ENCODE measurements around the gene MGRN1.

DNA sequence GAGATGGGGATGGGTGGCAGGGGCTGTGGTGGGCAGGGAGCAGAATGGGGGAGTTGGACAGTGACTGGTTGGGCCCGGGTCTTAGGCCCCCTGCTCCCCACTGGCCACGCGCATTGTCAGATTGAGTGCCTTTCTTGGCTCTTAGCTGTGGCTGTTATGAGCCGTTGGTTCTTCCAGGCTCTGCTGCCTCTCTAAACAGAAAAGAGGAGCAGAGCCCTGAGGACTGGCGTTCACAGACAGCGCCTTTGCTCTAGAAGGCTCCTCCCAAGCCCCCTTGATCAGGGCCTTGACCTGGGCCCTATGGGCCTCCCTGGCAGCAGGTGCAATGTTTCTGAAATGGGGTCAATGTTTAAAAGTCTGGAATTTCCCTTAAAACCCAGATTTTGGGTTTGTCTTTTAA lies 54.0 kb downstream of the MGRN1 start:
- TF ChIP-seq POLR2A (IDR thresholded peaks at IDR 0.05; ENCODE audit: insufficient read depth in 1 of 2, low read depth in 2 of 2, low read length in 2 of 2), result no peak
- no peak for TF ChIP-seq GRHL1 (CRISPR knock-in tag; conservative IDR thresholded peaks at IDR 0.05)
- TF ChIP-seq, protein P1, sequence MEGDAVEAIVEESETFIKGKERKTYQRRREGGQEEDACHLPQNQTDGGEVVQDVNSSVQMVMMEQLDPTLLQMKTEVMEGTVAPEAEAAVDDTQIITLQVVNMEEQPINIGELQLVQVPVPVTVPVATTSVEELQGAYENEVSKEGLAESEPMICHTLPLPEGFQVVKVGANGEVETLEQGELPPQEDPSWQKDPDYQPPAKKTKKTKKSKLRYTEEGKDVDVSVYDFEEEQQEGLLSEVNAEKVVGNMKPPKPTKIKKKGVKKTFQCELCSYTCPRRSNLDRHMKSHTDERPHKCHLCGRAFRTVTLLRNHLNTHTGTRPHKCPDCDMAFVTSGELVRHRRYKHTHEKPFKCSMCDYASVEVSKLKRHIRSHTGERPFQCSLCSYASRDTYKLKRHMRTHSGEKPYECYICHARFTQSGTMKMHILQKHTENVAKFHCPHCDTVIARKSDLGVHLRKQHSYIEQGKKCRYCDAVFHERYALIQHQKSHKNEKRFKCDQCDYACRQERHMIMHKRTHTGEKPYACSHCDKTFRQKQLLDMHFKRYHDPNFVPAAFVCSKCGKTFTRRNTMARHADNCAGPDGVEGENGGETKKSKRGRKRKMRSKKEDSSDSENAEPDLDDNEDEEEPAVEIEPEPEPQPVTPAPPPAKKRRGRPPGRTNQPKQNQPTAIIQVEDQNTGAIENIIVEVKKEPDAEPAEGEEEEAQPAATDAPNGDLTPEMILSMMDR (CRISPR knock-in tag; IDR thresholded peaks at IDR 0.05), result no peak
- no peak for TF ChIP-seq ZFP1 (CRISPR knock-in tag; IDR thresholded peaks at IDR 0.05)
- TF ChIP-seq, protein P2, sequence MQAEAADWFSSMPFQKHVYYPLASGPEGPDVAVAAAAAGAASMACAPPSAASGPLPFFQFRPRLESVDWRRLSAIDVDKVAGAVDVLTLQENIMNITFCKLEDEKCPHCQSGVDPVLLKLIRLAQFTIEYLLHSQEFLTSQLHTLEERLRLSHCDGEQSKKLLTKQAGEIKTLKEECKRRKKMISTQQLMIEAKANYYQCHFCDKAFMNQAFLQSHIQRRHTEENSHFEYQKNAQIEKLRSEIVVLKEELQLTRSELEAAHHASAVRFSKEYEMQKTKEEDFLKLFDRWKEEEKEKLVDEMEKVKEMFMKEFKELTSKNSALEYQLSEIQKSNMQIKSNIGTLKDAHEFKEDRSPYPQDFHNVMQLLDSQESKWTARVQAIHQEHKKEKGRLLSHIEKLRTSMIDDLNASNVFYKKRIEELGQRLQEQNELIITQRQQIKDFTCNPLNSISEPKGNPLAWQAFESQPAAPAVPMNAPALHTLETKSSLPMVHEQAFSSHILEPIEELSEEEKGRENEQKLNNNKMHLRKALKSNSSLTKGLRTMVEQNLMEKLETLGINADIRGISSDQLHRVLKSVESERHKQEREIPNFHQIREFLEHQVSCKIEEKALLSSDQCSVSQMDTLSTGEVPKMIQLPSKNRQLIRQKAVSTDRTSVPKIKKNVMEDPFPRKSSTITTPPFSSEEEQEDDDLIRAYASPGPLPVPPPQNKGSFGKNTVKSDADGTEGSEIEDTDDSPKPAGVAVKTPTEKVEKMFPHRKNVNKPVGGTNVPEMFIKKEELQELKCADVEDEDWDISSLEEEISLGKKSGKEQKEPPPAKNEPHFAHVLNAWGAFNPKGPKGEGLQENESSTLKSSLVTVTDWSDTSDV (CRISPR knock-in tag; IDR thresholded peaks at IDR 0.05), result no peak
- TF ChIP-seq USF2 (IDR thresholded peaks at IDR 0.05; ENCODE audit: low read depth, low read length), result no peak
- TF ChIP-seq USF2 (CRISPR knock-in tag; IDR thresholded peaks at IDR 0.05; ENCODE audit: borderline replicate concordance), result no peak
- no peak for TF ChIP-seq HOXA7 (CRISPR knock-in tag; IDR thresholded peaks at IDR 0.05)

Data from HepG2 (cell line).